Stimulated activated naive CD4-positive, alpha-beta T cell treated with Interleukin-2 at 50 U/mL for 16 hours (primary cell): ENCODE data around the gene AUP1.

Experiments used
- DNase-seq: peaks from one replicate; lab custom pipeline; 2025; lab: John Stamatoyannopoulos, UW

Gene AUP1

GRCh38 chr2:74556831-74557370 is 27.4 kb upstream of the AUP1 start:
- no peak for DNase-seq

GRCh38 chr2:74556159-74556558 is 26.7 kb upstream of the AUP1 start:
- no peak for DNase-seq

DNA sequence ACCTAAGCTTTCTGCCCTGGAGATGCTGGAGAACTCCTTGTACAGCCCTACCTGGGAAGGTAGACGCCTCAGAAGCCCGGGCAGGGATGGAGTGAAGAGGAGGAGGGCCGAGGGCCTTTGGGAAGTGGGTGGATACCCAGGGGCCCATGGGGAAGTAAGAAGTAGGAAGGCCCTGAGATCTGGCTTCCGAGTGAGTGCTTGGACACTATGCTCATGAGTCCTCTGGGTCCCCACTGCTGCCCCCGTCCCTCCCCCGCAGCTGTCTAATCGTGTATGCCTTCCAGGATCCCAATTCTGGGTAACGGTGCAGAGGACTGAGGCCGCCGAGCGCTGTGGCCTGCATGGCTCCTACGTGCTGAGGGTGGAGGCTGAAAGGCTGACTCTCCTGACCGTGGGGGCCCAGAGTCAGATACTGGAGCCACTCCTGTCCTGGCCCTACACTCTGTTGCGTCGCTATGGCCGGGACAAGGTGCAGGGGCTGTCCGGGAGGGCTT is 26.2 kb upstream of the AUP1 start:
- DNase-seq: no peak

DNA sequence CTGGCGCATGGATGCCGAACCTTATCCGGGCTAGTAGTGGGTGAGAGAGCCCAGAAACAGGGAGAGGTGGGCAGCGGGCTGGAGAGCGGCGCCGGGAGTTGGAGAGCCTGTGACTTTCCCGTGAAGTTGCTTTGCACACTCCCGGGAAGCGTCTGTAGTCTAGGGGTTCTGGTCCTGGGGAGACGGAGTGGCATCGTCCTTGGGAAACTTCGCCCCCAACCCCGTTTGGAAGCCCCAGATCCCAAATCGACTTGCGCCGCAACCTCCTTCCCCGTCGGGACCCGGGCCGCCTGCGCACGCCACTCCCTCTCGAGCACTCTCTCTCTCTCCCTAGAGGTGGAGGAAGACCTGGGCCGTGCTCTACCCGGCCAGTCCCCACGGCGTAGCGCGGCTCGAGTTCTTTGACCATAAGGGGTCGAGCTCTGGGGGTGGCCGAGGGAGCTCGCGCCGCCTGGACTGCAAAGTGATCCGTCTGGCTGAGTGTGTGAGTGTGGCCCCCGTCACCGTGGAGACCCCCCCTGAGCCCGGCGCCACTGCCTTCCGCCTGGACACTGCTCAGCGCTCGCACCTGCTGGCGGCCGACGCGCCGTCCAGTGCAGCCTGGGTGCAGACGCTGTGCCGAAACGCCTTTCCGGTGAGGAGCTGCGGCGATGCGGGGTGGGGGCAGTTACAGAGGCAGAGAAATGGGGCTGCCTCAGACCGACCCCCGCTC is 25.5 kb upstream of the AUP1 start:
- DNase-seq: peak; percentile 36

DNA sequence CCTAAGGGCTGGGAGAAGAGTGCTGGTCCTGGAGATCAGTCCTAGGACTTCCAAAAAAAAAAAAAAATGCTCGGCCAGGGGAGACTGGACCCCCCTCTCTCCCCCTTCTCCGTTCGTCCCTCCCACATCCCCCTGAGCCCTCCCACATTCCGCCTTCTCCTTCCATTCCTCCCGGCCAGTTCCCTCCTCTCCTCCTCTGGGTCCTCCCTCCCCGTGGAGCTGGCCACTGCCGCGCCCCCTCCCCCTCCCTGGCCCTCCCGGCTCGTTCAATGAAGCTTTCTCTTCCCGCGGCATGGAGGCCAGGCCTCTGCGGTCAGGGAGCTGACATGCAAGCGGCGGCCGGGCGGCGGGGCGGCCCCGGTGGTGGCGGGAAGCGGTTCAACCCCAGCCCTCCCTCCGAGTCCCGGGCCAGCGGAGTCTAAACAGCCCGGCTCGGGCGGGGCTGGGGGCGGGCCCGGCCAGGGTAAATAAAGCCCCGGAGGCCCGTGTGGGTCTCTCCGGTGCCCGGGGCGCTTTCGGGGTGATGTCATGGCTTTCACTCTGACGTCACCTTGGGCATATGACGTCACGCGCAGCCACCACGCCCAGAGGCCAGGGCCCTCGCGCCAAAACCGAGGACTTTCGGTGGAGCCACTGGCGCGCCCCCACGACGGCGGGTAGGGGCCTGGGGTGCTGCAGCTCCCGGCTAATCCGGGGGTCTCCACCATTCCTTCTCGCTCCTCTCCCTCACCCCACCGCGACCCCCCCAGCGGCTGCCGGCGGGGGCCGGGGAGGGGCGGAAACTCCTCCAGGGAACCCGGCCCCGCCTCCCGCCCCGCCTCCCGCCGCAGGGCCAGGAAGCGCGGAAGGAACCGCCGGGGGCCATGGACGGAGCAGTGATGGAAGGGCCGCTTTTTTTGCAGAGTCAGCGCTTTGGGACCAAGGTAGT is 24.6 kb upstream of the AUP1 start, which contains the start of the genes DOK1 and LOXL3:
DOK1 (plus strand) TSS at position 829 of the 928 bp plus-strand sequence; CDS start at position 864, 35 bp downstream.
LOXL3 (minus strand) TSS at position 51 of the 928 bp plus-strand sequence. CDS start 1,308 bp downstream, outside the sequence.
- peak; percentile 83 for DNase-seq

DNA sequence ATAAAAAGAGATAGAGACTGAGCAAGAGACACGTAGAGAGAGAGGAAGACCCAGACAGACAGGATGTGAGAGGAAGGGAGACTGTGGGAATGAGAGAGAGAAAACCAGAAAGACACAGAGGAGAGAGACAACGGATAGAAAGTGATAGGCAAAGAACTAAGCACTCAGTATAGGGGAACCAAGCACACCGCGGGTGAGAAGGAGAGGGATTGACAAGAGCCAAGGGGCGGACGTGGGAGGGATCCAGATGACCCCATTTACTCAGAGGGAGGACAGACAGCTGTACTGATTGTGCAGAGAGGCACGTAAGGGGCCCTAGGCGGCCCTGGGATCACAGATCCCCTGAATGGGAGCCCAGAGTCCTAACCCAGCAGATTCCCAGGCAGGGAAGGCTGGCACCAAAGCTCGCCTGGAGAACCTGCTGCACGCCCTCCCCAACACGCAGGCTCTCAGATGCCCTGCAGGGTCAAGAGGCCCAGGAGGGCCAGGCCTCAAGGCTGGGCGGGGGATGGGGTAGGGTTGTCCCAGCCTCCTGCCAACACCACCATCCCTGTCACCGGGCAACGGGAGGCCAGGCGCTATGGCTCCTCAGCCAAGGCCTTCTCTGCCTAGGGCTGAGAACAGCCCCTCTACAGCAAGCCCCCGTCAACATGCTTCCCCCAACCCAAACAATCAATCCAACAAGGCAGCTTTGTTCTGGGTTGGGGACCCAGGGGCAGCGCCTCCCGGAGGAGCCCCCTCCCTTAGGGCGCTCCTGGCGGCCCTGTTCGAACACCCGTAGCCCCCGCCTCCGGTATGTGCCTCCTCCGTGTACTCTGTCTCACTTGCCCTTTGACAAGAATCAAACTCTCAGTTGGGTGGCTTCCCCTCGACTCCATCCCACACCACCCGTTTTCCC is 23.7 kb upstream of the AUP1 start:
- no peak for DNase-seq

DNA sequence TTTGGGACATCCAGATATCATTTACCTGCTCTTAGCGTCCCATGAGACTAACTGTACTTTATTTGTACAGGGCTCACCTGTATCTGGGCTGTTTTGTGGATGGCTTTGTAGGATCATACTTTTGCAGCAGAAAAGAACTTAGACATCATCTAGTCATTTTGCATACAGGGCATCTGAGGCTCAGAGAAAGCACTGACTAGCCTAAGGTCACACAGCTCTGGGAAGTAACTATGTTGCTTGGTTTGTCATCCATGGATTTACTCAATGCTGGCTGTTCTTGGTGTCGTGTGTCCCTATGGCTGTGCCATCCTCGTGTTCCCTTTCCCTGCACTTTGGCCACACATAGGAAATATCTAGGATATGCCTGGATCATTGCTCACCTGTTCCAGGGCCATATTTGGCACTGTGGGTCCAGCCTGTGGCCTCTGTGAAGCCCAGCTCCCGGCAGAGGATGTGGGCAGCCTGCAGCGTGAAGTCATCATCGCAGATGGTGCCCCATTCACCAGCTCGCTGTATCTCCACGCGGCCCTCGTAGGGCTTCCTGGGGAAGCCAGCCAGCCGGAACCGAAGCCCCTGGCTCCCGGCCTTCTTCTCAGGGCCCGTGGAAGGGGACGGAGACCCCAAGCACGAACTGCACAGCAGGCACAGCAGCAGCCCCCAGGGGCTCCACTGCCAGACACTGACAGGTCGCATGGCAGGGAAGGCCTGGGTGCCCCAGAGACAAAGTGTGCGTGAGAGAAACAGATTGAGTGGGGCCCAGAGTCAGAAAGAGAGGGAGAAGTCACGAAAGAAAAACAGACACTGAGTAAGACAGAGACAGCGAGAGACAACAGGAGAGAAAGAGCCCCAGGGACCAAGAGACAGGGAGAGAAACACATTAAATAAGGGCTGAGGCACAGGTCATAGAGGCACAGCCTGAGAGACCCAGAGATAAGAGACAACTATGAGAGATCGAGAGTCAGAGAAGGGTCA is 22.7 kb upstream of the AUP1 start:
- DNase-seq: no peak

DNA sequence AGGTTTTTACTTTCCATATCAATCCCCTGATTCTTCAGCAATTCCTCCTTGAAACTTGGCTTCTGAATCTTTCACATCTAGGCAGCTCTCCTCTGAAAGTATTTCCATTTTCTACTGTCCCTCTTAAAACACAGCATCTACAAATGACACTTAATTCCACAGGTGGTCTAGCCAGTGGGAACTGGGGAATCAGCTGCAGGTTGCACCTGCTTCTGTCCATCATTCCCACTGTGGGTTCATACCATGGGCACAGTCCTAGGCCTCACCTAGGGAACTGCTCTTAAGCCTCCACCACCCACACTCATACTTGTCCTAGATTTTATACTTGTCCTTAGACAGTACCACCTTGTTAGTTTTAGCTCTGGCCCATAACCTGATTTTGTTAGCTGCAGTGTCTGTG is 22.0 kb upstream of the AUP1 start:
- no peak for DNase-seq

DNA sequence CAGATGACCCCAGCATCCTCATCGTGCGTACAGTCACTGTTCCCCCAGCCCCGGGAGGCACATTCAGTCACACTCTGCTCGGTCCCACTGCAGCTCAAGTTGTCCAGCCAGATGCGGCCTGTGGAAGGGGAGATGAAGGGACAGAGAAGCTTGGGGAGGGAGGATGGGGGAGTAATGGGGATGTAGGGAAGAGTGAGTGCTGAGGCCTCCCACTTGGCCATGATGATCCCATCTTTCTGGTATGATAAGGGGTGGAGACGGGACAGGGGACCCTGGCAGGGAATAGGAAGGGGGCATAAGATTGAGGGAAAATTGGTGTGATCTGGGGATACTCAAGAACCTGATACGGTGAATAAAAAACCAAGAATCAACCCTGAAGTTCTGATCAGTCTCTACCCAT is 20.7 kb upstream of the AUP1 start:
- no peak for DNase-seq

- no peak for DNase-seq
Observed at GRCh38 chr2:74548900-74549826, 19.7 kb upstream of the AUP1 start.

DNA sequence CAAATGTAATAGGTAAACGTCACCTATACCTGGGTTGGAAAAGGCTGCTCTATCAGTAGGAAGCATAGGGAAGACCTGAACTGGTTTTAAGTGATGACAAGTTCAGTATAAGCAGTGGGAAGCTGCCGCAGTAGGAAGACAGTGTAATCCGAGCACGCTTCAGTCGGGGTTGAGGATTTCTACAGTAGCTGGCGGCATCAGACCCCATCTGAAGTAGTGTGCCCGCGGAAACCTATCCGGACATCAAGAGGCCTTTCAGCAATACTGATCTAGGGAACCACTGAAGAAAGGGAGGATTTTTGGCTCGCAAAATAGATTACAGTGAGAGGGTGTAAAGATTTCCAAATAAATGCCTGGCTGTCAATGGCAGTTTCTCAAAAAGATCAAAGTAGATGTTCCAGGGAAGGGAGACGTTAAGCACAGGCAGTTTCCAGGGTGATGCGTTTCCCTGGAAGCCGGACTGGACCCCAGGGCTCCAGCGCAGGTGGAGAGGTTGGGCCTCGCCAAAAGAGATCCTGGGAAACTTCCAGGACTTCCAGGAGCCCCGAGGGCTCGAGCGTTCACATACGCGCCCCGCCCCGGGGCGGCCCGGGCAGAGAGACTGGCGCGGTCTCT is 18.9 kb upstream of the AUP1 start:
- DNase-seq: no peak

GRCh38 chr2:74546004-74546403 is 16.5 kb upstream of the AUP1 start:
- DNase-seq: no peak

GRCh38 chr2:74544634-74545033 is 15.1 kb upstream of the AUP1 start:
- no peak for DNase-seq

- DNase-seq: no peak
Observed at GRCh38 chr2:74542978-74543377, 13.5 kb upstream of the AUP1 start.

DNA sequence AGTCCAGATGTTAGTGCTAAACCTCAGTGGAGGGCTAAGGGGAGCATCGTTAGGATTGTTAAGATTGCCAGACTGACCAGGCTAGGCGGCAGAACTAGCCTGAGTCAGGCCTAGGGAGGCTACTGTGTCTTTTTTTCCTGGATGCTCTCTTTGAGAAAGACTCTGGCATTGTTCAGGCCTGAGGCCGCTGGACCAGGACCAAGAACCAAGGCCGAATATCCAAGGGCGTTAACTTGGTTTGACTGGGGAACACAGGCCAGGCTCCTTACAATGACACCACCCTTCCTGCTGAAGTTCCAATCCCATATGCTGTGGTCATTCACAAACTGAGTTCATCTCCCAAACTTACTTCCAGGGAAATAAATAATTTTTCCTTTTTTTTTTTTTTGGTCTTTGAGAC is 10.8 kb upstream of the AUP1 start:
- DNase-seq: no peak

- DNase-seq: no peak
Observed at GRCh38 chr2:74538881-74539339, 9.4 kb upstream of the AUP1 start.

- no peak for DNase-seq
Observed at GRCh38 chr2:74537140-74537539, 7.6 kb upstream of the AUP1 start.

DNA sequence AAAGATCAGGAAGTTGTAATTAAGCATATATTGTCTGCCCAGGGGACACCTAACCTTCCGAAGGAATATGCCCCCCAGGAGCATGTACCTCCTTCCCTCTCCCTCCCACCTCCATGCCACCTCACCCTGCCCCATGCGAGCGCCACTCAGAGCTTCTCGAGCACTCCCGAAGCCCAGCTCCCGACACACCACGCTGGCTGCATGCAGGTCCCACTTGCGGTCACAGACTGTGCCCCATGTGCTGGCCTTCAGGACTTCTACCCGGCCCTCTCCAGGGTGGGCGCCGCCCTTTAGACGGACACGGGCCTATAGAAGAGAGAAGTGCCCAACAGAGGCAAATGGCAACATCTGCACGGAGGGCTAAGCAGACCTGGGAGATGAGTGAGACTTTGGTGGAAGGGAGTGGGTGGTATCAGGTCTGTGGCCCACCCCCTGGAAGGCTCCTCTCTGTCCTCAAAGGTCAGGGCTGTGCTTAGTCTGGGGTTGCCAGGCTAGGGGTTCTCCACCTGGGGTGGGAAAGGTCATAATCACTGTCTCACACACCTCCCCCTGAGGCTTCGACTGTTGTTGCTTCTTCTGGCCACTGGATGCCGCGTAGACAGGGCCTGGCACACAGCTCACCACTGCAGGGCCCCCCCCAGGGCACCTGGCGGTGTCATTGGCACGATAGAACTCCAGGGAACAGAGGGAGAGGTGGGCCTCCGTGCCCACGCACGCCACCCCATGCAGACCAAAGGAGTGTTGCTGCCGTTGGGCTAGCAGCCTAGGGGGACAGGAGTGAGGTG is 6.9 kb upstream of the AUP1 start:
- no peak for DNase-seq
